Measurements from ENCODE around the gene SPNS3. TPM values are rescaled to one million over a fixed set of nuclear protein-coding genes. Genes with fewer than 3 reads are reported as not detected.
A peak's percentile ranks its signal among the peaks of the same experiment; 100 is the strongest.

The SPNS3 gene
- total RNA-seq, 1 donor from 2014 or later, result not detected

- DNase-seq (ENCODE audit: low spot score), result no peak
Observed at GRCh38 chr17:4507361-4508111, 73.8 kb downstream of the SPNS3 start.

- DNase-seq (ENCODE audit: low spot score), result no peak
Observed at GRCh38 chr17:4508207-4508606, 74.5 kb downstream of the SPNS3 start.

- DNase-seq (ENCODE audit: low spot score), result no peak
Observed at GRCh38 chr17:4509401-4509800, 75.7 kb downstream of the SPNS3 start.

GRCh38 chr17:4509923-4510617 lies 76.3 kb downstream of the SPNS3 start:
- DNase-seq (ENCODE audit: low spot score), result no peak

GRCh38 chr17:4510618-4510941 lies 76.8 kb downstream of the SPNS3 start:
- DNase-seq (ENCODE audit: low spot score), result no peak

GRCh38 chr17:4511199-4511932 lies 77.6 kb downstream of the SPNS3 start:
- DNase-seq (ENCODE audit: low spot score), result no peak

GRCh38 chr17:4512156-4513112 lies 78.7 kb downstream of the SPNS3 start:
- no peak for DNase-seq (ENCODE audit: low spot score)

GRCh38 chr17:4513113-4514032 lies 79.6 kb downstream of the SPNS3 start:
- no peak for DNase-seq (ENCODE audit: low spot score)

GRCh38 chr17:4514206-4514605 lies 80.5 kb downstream of the SPNS3 start:
- DNase-seq (ENCODE audit: low spot score), result peak; percentile 75

- DNase-seq (ENCODE audit: low spot score), result no peak
Observed at GRCh38 chr17:4514779-4515178, 81.0 kb downstream of the SPNS3 start.

- no peak for DNase-seq (ENCODE audit: low spot score)
Observed at GRCh38 chr17:4515501-4515900, 81.8 kb downstream of the SPNS3 start.

- peak; percentile 71 for DNase-seq (ENCODE audit: low spot score)
Observed at GRCh38 chr17:4516735-4517134, 83.0 kb downstream of the SPNS3 start.

GRCh38 chr17:4518901-4519300 lies 85.2 kb downstream of the SPNS3 start:
- no peak for DNase-seq (ENCODE audit: low spot score)

- peak; percentile 40 for DNase-seq (ENCODE audit: low spot score)
Observed at GRCh38 chr17:4519361-4519788, 85.6 kb downstream of the SPNS3 start.

GRCh38 chr17:4520060-4520893 lies 86.5 kb downstream of the SPNS3 start:
- DNase-seq (ENCODE audit: low spot score), result peak; percentile 83

GRCh38 chr17:4520894-4521600 lies 87.3 kb downstream of the SPNS3 start:
- DNase-seq (ENCODE audit: low spot score), result peak; percentile 26

- DNase-seq (ENCODE audit: low spot score), result no peak
Observed at GRCh38 chr17:4522661-4523060, 88.9 kb downstream of the SPNS3 start.

- no peak for DNase-seq (ENCODE audit: low spot score)
Observed at GRCh38 chr17:4523946-4524345, 90.2 kb downstream of the SPNS3 start.
